ENCODE results near the gene JPT1. TPM values are rescaled to one million over a fixed set of nuclear protein-coding genes. Genes with fewer than 3 reads are reported as not detected.
A peak's percentile ranks its signal among the peaks of the same experiment; 100 is the strongest.
"Not testable (repeated sequence)": the region's sequence is repeated elsewhere in the genome, so short reads cannot be mapped to it uniquely, and the experiment has no call there.

Gene JPT1
- total RNA-seq, 1 donor from 2014 or later, result 171 TPM

- not testable (repeated sequence) for DNase-seq (ENCODE audit: low read depth)
These were observed 4.2 kb upstream of the JPT1 start for GRCh38 chr17:75158480-75158879.

GRCh38 chr17:75155191-75155601 lies 884 bp upstream of the JPT1 start:
- DNase-seq (ENCODE audit: low read depth), result peak; percentile 55

GRCh38 chr17:75153780-75154194 lies 525 bp downstream of the JPT1 start:
- DNase-seq (ENCODE audit: low read depth), result no peak

- no peak for DNase-seq (ENCODE audit: low read depth)
These were observed 1.2 kb downstream of the JPT1 start for GRCh38 chr17:75152922-75153779.

GRCh38 chr17:75152523-75152921 lies 1.8 kb downstream of the JPT1 start:
- DNase-seq (ENCODE audit: low read depth), result no peak

- no peak for DNase-seq (ENCODE audit: low read depth)
These were observed 2.4 kb downstream of the JPT1 start for GRCh38 chr17:75151930-75152329.

GRCh38 chr17:75147878-75148546 lies 6.3 kb downstream of the JPT1 start:
- peak; percentile 77 for DNase-seq (ENCODE audit: low read depth)

- no peak for DNase-seq (ENCODE audit: low read depth)
These were observed 7.7 kb downstream of the JPT1 start for GRCh38 chr17:75146592-75146991.

- no peak for DNase-seq (ENCODE audit: low read depth)
These were observed 9.3 kb downstream of the JPT1 start for GRCh38 chr17:75144816-75145512.

GRCh38 chr17:75142236-75142971 lies 11.9 kb downstream of the JPT1 start:
- no peak for DNase-seq (ENCODE audit: low read depth)

- DNase-seq (ENCODE audit: low read depth), result no peak
These were observed 15.8 kb downstream of the JPT1 start for GRCh38 chr17:75138519-75138918.

- DNase-seq (ENCODE audit: low read depth), result not testable (repeated sequence)
These were observed 16.6 kb downstream of the JPT1 start for GRCh38 chr17:75137762-75138161.

- no peak for DNase-seq (ENCODE audit: low read depth)
These were observed 18.4 kb downstream of the JPT1 start for GRCh38 chr17:75135946-75136345.

GRCh38 chr17:75135452-75135851 lies 18.9 kb downstream of the JPT1 start:
- no peak for DNase-seq (ENCODE audit: low read depth)

- DNase-seq (ENCODE audit: low read depth), result not testable (repeated sequence)
These were observed 20.5 kb downstream of the JPT1 start for GRCh38 chr17:75133607-75134347.

GRCh38 chr17:75133001-75133400 lies 21.3 kb downstream of the JPT1 start:
- DNase-seq (ENCODE audit: low read depth), result no peak

- not testable (repeated sequence) for DNase-seq (ENCODE audit: low read depth)
These were observed 22.0 kb downstream of the JPT1 start for GRCh38 chr17:75132018-75133000.

- DNase-seq (ENCODE audit: low read depth), result peak; percentile 35
These were observed 22.9 kb downstream of the JPT1 start, which contains the start of gene NT5C for GRCh38 chr17:75131278-75132017. Gene NT5C, minus strand, starts transcription at chr17:75131742. Its CDS starts 35 bp downstream, at chr17:75131707.
